GM21576 (cell line): ENCODE results near the gene EEF1AKMT2.
A peak's percentile ranks its signal among the peaks of the same experiment; 100 is the strongest.

Experiments
- ATAC-seq: cut with Tn5 transposase; IDR thresholded peaks from one replicate; pipeline ENCODE4 v1.9.1; 2021; ENCODE audit warnings: mild to moderate bottlenecking, moderate library complexity; ENCODE audit not compliant: unreplicated experiment

EEF1AKMT2 gene

GRCh38 chr10:124739119-124739921 is 52.4 kb downstream of the EEF1AKMT2 start:
- no peak for ATAC-seq

- ATAC-seq, result no peak
Measured at GRCh38 chr10:124738441-124738840, 53.2 kb downstream of the EEF1AKMT2 start.

- no peak for ATAC-seq
Measured at GRCh38 chr10:124737708-124738107, 54.0 kb downstream of the EEF1AKMT2 start.

- no peak for ATAC-seq
Measured at GRCh38 chr10:124737221-124737620, 54.5 kb downstream of the EEF1AKMT2 start.

GRCh38 chr10:124736491-124737136 is 55.1 kb downstream of the EEF1AKMT2 start:
- no peak for ATAC-seq

GRCh38 chr10:124735491-124736286 is 56.0 kb downstream of the EEF1AKMT2 start:
- no peak for ATAC-seq

- no peak for ATAC-seq
Measured at GRCh38 chr10:124734311-124735166, 57.1 kb downstream of the EEF1AKMT2 start.

- ATAC-seq, result no peak
Measured at GRCh38 chr10:124733571-124734245, 58.0 kb downstream of the EEF1AKMT2 start.

GRCh38 chr10:124732931-124733570 is 58.6 kb downstream of the EEF1AKMT2 start:
- ATAC-seq, result peak; percentile 52

- no peak for ATAC-seq
Measured at GRCh38 chr10:124731551-124731950, 60.1 kb downstream of the EEF1AKMT2 start.

- ATAC-seq, result no peak
Measured at GRCh38 chr10:124730790-124731189, 60.9 kb downstream of the EEF1AKMT2 start.

- ATAC-seq, result no peak
Measured at GRCh38 chr10:124728830-124729661, 62.6 kb downstream of the EEF1AKMT2 start.

GRCh38 chr10:124728071-124728829 is 63.4 kb downstream of the EEF1AKMT2 start:
- no peak for ATAC-seq

- ATAC-seq, result no peak
Measured at GRCh38 chr10:124727361-124727960, 64.2 kb downstream of the EEF1AKMT2 start.

GRCh38 chr10:124725791-124726190 is 65.9 kb downstream of the EEF1AKMT2 start:
- ATAC-seq, result no peak

GRCh38 chr10:124725171-124725631 is 66.5 kb downstream of the EEF1AKMT2 start:
- ATAC-seq, result no peak

- no peak for ATAC-seq
Measured at GRCh38 chr10:124724279-124725027, 67.2 kb downstream of the EEF1AKMT2 start.
